Mucosa of descending colon (tissue), 3 donors: Measurements from ENCODE around the gene PARP14. TPM values are rescaled to one million over a fixed set of nuclear protein-coding genes. Genes with fewer than 3 reads are reported as not detected.

Experiments used
- ATAC-seq: fragments of 200-7000 bp; cut with Tn5 transposase; one replicate; pipeline ENCODE4 v1.9.1; 2020; ENCODE audit warnings: mild to moderate bottlenecking, moderate library complexity
- DNase-seq, 3 donors: peaks; one replicate each; pipeline ENCODE4 v3.0.0-alpha.2; 2020
- H3K36me3 ChIP-seq: fragments of 200-600 bp; one replicate; pipeline ENCODE4 v1.8.0; 2021; ENCODE audit warnings: low read depth, mild to moderate bottlenecking
- H3K4me1 ChIP-seq: fragments of 200-600 bp; one replicate; pipeline ENCODE4 v1.8.0; 2021; ENCODE audit warnings: low read depth, mild to moderate bottlenecking
- H3K4me3 ChIP-seq: fragments of 200-600 bp; one replicate; pipeline ENCODE4 v1.8.0; 2021; ENCODE audit warnings: mild to moderate bottlenecking
- H3K9me3 ChIP-seq: fragments of 200-600 bp; one replicate; pipeline ENCODE4 v1.8.0; 2021; ENCODE audit warnings: mild to moderate bottlenecking
- intact Hi-C, 2 donors: fragments of 100-400 bp; cut with DNase I in 1 of 2; cut with micrococcal nuclease in 1 of 2; formaldehyde crosslinking; loops; one replicate each; pipeline versions ENCODE4 v1.11.0 to v1.11.1; 2022; cut with DNase I, micrococcal nuclease
- total RNA-seq, 3 donors: library from RNA; stranded (reverse); fragmentation: NEBNext Ultra II Directional in 2 of 3; extraction: Animal tissue kit (Norgen Biotek cat#: 25700) in 2 of 3; gene quantifications; one replicate each; pipeline versions ENCODE4 v1.2.1 to v1.2.4, GENCODE V29; 2021 to 2023
- TF ChIP-seq, protein P1 (sequence below): fragments of 200-600 bp; IDR thresholded peaks from one replicate; pipeline ENCODE4 v1.8.0; 2022; ENCODE audit warnings: antibody characterized with exemption, mild to moderate bottlenecking
- donor health status: DM: no; HTN: no; CAD: no; lungs with moderate emphysema.
- donor health status: DM: no; HTN: no; CAD: no.
- donor health status: DM: no; HTN: yes; CAD: no.

PARP14 gene
- total RNA-seq, 3 donors from 2014 or later: 34.7 to 47.9 (median 43.8) TPM

DNA sequence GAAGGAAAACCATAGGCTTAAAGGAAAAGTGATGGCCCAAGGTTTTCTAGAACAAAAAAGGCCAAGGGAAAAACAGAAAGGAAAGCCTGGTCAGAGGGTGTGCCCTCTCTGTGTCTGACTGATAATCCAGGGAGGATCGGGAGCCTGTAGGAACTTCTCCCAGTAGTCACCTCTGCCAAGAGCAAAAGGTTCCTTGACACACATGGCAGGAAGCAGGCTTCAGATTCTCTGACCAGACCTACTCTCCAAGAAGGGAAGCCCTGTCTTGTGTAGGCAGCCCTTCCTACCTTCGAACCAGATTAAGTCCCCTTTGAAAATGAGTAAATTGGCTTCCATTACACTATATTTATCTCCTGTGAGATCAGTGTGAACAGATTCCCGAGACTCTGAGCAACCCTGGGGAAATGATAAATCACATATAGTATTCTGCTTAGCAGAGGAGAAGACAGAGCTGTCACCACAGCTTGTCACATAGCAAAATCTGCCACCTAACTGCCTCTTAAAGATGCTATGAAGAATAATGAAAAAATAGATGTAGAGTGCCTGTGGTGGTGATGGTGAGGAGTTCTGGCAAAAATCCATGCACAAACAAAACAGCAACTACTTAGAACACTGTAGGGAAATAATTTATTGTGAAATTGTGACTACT lies 38.8 kb downstream of the PARP14 start:
- no peaks in the 10 kb centered on the region for H3K4me1 ChIP-seq
- no peak overlapping the region for H3K4me3 ChIP-seq
- no peaks in the 10 kb centered on the region for H3K9me3 ChIP-seq
- TF ChIP-seq, protein P1, sequence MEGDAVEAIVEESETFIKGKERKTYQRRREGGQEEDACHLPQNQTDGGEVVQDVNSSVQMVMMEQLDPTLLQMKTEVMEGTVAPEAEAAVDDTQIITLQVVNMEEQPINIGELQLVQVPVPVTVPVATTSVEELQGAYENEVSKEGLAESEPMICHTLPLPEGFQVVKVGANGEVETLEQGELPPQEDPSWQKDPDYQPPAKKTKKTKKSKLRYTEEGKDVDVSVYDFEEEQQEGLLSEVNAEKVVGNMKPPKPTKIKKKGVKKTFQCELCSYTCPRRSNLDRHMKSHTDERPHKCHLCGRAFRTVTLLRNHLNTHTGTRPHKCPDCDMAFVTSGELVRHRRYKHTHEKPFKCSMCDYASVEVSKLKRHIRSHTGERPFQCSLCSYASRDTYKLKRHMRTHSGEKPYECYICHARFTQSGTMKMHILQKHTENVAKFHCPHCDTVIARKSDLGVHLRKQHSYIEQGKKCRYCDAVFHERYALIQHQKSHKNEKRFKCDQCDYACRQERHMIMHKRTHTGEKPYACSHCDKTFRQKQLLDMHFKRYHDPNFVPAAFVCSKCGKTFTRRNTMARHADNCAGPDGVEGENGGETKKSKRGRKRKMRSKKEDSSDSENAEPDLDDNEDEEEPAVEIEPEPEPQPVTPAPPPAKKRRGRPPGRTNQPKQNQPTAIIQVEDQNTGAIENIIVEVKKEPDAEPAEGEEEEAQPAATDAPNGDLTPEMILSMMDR: no peak
- DNase-seq: no peak
- ATAC-seq: no peak
- intact Hi-C loops: no loop called here
- no peaks in the 10 kb centered on the region for H3K36me3 ChIP-seq

DNA sequence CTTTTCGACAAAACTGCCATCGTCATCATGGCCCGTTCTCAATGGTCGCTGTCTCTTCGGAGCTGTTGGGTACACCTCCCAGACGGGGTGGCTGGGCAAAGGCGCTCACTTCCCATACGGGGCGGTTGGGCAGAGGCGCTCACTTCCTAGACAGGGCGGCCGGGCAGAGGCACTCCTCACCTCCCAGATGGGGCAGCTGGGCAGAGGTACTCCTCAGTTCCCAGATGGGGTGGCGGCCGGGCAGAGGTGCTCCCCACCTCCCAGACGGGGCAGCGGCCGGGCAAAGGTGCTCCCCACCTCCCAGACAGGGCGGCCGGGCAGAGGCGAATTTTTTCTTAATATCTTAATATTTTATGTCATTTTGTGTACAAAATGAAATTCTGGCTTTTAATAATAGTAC lies 44.5 kb downstream of the PARP14 start:
- Histone ChIP-seq H3K36me3 (no peaks in the 10 kb centered on the region), H3K9me3 (no peaks in the 10 kb centered on the region), H3K4me1 (no peaks in the 10 kb centered on the region), H3K4me3 (no peak overlapping the region)
- TF ChIP-seq, protein P1: no peak
- intact Hi-C loops: no loop called here
- no peak for DNase-seq
- ATAC-seq: no peak

DNA sequence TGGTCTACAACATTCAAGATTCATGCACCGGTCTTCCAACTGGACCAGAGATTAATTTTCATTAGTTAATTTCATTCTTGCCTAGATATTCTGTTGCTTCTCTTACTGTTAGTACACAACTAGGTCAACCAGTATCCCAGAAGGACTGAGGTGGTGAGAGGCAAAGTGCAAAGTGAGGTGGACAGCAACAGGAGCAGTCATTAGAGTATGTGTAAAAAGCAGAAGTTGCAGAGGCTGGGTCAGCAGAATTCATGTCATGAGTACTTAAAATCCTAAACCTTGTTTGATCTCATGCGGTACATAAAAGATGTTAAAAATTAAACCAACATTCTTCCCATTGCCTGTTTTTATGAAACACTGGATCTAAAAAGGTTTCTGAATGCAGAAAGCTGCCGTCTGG lies 46.7 kb downstream of the PARP14 start:
- H3K36me3 ChIP-seq: no peaks in the 10 kb centered on the region

DNA sequence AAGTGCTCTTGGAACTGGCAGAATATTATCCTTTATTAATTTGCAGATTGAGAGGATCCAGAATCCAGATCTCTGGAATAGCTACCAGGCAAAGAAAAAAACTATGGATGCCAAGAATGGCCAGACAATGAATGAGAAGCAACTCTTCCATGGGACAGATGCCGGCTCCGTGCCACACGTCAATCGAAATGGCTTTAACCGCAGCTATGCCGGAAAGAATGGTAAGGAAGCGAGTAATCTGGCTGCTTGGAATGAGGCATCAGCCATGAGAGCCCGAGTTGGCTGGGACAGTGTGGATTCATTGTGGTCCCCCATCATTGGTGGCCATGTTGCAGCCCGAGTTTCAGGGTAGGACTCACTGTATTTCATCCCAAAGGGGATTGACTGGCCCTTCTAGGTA lies 47.1 kb downstream of the PARP14 start:
- no peaks in the 10 kb centered on the region for H3K36me3 ChIP-seq
- H3K9me3 ChIP-seq: no peaks in the 10 kb centered on the region
- TF ChIP-seq, protein P1: no peak
- H3K4me1 ChIP-seq: no peaks in the 10 kb centered on the region
- no peak overlapping the region for H3K4me3 ChIP-seq
- DNase-seq: no peak
- intact Hi-C loops: no loop called here
- ATAC-seq: no peak

More for the DNA sequence above, 46.7 kb downstream of the PARP14 start:
- ATAC-seq (no peak), DNase-seq (no peak)
- Histone ChIP-seq H3K4me3 (no peak overlapping the region), H3K4me1 (no peaks in the 10 kb centered on the region), H3K9me3 (no peaks in the 10 kb centered on the region)
- intact Hi-C loops: no loop called here
- TF ChIP-seq, protein P1: no peak

DNA sequence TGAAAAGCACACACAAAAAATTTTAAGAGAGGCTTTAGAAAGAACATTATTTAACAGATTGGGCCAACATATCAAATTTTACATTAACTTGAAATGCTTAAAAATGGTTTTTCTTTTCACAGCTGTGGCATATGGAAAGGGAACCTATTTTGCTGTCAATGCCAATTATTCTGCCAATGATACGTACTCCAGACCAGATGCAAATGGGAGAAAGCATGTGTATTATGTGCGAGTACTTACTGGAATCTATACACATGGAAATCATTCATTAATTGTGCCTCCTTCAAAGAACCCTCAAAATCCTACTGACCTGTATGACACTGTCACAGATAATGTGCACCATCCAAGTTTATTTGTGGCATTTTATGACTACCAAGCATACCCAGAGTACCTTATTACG lies 47.5 kb downstream of the PARP14 start:
- TF ChIP-seq, protein P1: no peak
- no peaks in the 10 kb centered on the region for H3K9me3 ChIP-seq
- H3K36me3 ChIP-seq: no peaks in the 10 kb centered on the region
- no peaks in the 10 kb centered on the region for H3K4me1 ChIP-seq
- no peak overlapping the region for H3K4me3 ChIP-seq
- ATAC-seq: no peak
- DNase-seq: no peak
- intact Hi-C loops: no loop called here
